GM21737 (cell line): ENCODE results near the gene VIL1.

Source experiments
- ATAC-seq: cut with Tn5 transposase; IDR thresholded peaks from one replicate; pipeline ENCODE4 v1.9.1; 2021; ENCODE audit warnings: mild to moderate bottlenecking, moderate library complexity; ENCODE audit not compliant: unreplicated experiment

Gene VIL1

GRCh38 chr2:218482651-218483050, 63.7 kb downstream of the VIL1 start:
- ATAC-seq: no peak

GRCh38 chr2:218485986-218486667, 67.2 kb downstream of the VIL1 start:
- no peak for ATAC-seq

GRCh38 chr2:218500501-218501060, 81.7 kb downstream of the VIL1 start:
- ATAC-seq: no peak

- no peak for ATAC-seq
Measured at GRCh38 chr2:218501665-218502064, 82.7 kb downstream of the VIL1 start.
